Adipocyte (in vitro differentiated cells): ENCODE measurements around the gene ANTXR2.

Source experiments
- DNase-seq: peaks from one replicate; pipeline ENCODE4 v3.0.0-alpha.2; 2015; ENCODE audit warnings: low read depth
- H3K27me3 ChIP-seq: replicated peaks from 2 replicates; pipeline ENCODE4 v1.7.0; 2013; ENCODE audit warnings: mild to moderate bottlenecking, low read length, moderate library complexity; ENCODE audit not compliant: control insufficient read depth, insufficient read depth
- H3K36me3 ChIP-seq: 2 replicates; pipeline ENCODE4 v1.7.0; 2013; ENCODE audit warnings: low read length, mild to moderate bottlenecking, moderate library complexity; ENCODE audit not compliant: control insufficient read depth, insufficient read depth, severe bottlenecking
- H3K4me1 ChIP-seq: 2 replicates; pipeline ENCODE4 v1.7.0; 2013; ENCODE audit warnings: mild to moderate bottlenecking, low read length, moderate library complexity; ENCODE audit not compliant: control insufficient read depth, insufficient read depth
- H3K4me3 ChIP-seq: 2 replicates; pipeline ENCODE4 v1.7.0; 2013; ENCODE audit warnings: mild to moderate bottlenecking, low read length, moderate library complexity
- H3K9ac ChIP-seq: 2 replicates; pipeline ENCODE4 v1.7.0; 2013; ENCODE audit warnings: mild to moderate bottlenecking, low read length, moderate library complexity
- H3K9me3 ChIP-seq: 2 replicates; pipeline ENCODE4 v1.7.0; 2013; ENCODE audit warnings: mild to moderate bottlenecking, low read length, moderate library complexity; ENCODE audit not compliant: control insufficient read depth

ANTXR2 gene

DNA sequence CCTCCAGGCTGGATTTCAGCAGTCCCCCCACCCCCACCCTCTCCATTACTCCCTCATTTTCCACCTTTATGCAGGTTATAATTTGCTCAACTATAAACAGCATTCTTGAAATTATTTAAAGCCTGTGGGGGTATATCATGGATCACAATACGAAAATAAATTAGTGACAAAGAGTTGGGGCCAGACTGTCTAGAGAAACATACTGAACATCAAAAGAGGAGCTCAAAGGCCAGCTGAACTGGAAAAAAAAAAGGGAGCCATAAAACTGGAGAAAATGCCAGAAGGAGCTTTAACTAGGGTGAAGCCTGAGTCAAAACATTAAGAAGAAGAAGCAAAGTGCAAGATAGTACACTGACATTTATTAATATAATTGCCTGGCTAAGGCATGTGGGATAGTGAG, 137.8 kb downstream of the ANTXR2 start:
- Histone ChIP-seq H3K4me1 (peaks cover 2% of the 10 kb centered on the region), H3K36me3 (peaks cover 12% of the 10 kb centered on the region), H3K27me3 (no peaks in the 10 kb centered on the region), H3K9me3 (no peaks in the 10 kb centered on the region), H3K4me3 (no peak overlapping the region), H3K9ac (no peak overlapping the region)
- no peak for DNase-seq

DNA sequence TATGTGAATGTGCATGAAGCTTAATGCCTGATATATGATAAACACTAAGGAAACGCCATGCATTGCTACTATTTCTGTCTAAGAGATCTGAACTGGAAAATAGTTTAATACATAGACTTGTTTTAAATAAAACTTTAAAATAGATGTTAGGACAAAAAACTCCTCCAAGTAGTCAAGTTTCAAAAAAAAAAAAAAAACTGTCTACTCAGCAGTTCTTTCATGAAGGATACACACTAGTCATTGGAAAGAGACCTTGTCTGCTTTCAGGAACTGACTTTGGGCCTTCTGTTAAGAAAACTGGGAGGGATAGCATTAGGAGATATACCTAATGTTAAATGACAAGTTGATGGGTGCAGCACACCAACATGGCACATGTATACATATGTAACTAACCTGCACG, 138.4 kb downstream of the ANTXR2 start:
- Histone ChIP-seq H3K9me3 (no peaks in the 10 kb centered on the region), H3K9ac (no peak overlapping the region), H3K4me3 (no peak overlapping the region), H3K27me3 (no peaks in the 10 kb centered on the region), H3K4me1 (peaks cover 2% of the 10 kb centered on the region), H3K36me3 (peaks cover 16% of the 10 kb centered on the region)
- DNase-seq: no peak

DNA sequence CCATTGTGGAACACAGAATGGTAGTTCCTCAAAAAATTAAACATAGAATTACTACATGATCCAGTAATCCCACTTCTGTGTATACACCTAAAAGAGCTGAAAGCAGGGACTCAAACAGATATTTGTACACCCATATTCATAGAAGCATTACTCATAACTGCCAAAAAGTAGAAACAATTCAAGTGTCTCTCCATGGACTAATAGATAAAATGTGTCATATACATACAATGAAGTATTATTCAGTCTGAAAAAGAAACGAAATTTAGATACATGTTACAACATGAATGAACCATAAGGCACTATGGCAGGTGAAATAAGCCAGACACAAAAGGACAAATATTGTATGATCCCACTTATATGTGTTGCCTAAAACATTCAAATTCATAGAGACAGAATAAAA, 145.1 kb downstream of the ANTXR2 start:
- peaks cover 16% of the 10 kb centered on the region for H3K36me3 ChIP-seq
- no peak overlapping the region for H3K4me3 ChIP-seq
- H3K4me1 ChIP-seq: no peaks in the 10 kb centered on the region
- no peaks in the 10 kb centered on the region for H3K27me3 ChIP-seq
- no peak for DNase-seq
- H3K9ac ChIP-seq: no peak overlapping the region
- H3K9me3 ChIP-seq: no peaks in the 10 kb centered on the region

DNA sequence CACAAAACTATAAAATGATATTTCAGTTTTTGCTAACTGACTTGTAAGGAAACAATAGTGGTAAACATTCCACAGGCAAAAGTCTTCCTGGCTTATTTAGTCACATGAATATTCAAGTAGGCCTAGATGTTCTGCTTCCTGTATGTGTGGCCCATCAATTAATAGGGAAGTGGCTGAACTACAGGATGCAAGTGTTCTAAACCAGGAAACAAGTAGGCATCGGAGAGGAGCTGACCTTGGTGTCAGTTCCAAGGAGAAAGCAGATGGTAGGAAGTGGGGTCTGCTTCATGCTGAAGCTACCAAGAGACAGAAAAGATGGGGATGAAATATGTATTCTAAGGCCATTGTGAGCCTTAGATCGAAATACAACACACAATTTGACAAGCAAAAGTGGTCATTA, 149.7 kb downstream of the ANTXR2 start:
- Histone ChIP-seq H3K9me3 (no peaks in the 10 kb centered on the region), H3K9ac (no peak overlapping the region), H3K27me3 (no peaks in the 10 kb centered on the region), H3K4me1 (no peaks in the 10 kb centered on the region), H3K4me3 (no peak overlapping the region), H3K36me3 (peaks cover 7% of the 10 kb centered on the region)
- no peak for DNase-seq

DNA sequence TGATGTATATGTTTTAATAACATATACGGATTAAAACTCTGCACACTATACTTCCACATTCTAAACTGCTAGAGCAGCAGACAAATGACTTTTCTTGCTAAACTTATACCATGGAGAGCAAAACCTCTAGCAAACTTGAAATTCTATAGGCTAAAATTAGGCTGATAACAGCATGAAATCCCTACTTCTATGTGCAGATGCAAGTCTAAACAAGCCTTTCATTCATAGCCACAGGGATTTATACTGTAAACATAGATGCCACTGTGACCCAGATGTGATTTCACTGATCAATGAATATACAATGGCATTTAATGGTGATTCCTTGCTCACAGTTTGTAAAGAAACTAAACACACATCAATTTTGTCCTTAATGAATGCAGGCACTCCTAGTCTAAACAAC, 151.0 kb downstream of the ANTXR2 start:
- no peak for DNase-seq
- Histone ChIP-seq H3K27me3 (no peaks in the 10 kb centered on the region), H3K4me3 (no peak overlapping the region), H3K36me3 (peaks cover 3% of the 10 kb centered on the region), H3K4me1 (no peaks in the 10 kb centered on the region), H3K9me3 (no peaks in the 10 kb centered on the region), H3K9ac (no peak overlapping the region)

DNA sequence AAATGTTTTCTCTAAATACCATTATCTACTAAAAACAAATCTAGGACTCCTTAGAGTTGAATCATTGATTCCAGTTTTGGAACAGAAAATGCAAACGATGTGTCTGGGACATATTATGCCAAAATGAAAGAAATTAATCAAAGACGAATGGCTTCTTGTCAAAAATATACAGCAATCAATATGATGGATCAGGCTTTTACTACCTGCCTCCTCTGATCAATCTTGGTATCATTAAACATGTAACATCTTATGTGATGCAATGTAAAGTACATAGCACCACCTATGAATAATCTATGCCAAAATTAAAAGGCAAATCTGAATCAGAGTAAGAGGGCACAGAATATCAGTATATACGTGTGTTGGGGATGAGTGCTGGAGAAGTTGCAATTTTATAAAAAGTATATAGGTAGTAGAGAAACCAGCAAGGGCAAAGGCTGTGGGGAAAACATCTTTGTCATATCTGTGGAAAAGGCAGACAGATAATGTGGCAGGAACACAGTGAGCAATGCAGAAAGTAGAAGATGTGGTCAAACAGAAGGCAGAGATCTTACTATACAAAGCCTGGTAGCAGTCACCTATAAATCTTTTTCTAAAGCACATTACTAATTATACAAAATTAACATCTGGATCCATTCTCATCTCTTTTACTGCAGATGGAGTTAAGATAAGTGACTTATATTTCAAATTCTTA, 152.7 kb downstream of the ANTXR2 start:
- Histone ChIP-seq H3K9me3 (no peaks in the 10 kb centered on the region), H3K4me1 (peaks cover under 1% of the 10 kb centered on the region), H3K36me3 (peaks cover 3% of the 10 kb centered on the region), H3K27me3 (no peaks in the 10 kb centered on the region), H3K9ac (no peak overlapping the region), H3K4me3 (no peak overlapping the region)
- DNase-seq: no peak

DNA sequence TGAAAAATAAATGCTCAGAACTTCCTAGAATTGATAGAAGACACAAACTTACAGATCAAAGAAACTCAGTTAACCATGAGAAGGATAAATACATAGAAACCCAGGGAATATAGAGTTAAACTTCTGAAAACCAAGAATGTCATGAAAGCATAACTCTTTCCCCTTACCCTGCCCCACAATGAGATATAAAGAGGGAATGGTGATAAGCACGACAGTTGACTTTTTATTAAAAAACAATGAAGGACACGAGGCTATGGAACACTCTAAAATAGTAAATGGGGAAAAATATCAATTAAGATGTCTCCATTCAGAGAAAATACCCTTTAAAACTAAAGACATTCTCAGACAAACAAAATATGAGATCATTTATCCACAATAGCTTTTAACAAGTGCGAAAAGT, 154.7 kb downstream of the ANTXR2 start:
- H3K4me1 ChIP-seq: peaks cover 21% of the 10 kb centered on the region
- H3K36me3 ChIP-seq: peaks cover 3% of the 10 kb centered on the region
- no peak overlapping the region for H3K4me3 ChIP-seq

DNA sequence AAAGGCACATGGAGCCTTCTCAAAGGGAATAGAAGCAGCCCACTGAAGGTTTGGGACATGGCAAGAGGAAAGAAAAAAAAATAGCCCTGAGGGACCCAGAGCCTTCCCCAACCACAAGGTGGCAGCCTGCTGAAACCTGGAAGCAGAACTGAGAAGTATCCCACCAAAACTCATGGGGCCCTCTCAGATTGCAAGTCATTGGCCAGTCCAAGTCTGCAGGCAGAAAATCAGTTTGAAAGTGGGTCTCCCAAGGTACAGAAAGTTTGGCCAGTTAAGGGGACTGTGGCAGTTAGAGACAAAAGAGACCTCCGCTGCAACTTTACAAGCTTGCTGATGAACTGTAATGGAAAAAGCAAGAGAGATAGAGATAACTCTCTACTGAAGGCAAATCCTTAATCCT, 155.8 kb downstream of the ANTXR2 start:
- peaks cover 26% of the 10 kb centered on the region for H3K4me1 ChIP-seq
- H3K27me3 ChIP-seq: no peaks in the 10 kb centered on the region
- no peak overlapping the region for H3K4me3 ChIP-seq
- peaks cover 3% of the 10 kb centered on the region for H3K36me3 ChIP-seq
- no peak overlapping the region for H3K9ac ChIP-seq
- H3K9me3 ChIP-seq: no peaks in the 10 kb centered on the region
- DNase-seq: peak; percentile 17

More for the DNA sequence above, 154.7 kb downstream of the ANTXR2 start:
- no peak overlapping the region for H3K9ac ChIP-seq
- DNase-seq: no peak
- no peaks in the 10 kb centered on the region for H3K9me3 ChIP-seq
- no peaks in the 10 kb centered on the region for H3K27me3 ChIP-seq

DNA sequence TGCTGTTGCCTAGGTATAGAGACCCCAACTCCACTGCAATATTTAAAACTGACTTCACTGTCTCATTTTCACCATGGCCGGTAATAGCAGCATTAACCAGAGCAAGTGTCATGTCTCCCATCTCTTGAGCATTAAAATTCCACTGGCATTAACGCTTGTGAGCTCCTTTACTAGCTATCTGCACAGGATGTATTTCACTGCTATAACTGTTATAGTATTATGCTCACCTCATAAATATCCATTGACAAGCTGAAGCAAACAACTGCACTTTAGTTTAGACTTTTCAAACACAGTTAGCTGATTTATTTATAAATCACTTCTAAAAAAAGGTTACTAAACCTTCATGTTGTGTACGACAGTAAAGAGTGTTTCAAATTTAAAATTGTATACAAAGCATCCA, 157.8 kb downstream of the ANTXR2 start:
- no peaks in the 10 kb centered on the region for H3K9me3 ChIP-seq
- DNase-seq: no peak
- H3K9ac ChIP-seq: no peak overlapping the region
- H3K4me3 ChIP-seq: no peak overlapping the region
- H3K27me3 ChIP-seq: no peaks in the 10 kb centered on the region
- H3K36me3 ChIP-seq: peaks cover 3% of the 10 kb centered on the region
- peaks cover 26% of the 10 kb centered on the region for H3K4me1 ChIP-seq

DNA sequence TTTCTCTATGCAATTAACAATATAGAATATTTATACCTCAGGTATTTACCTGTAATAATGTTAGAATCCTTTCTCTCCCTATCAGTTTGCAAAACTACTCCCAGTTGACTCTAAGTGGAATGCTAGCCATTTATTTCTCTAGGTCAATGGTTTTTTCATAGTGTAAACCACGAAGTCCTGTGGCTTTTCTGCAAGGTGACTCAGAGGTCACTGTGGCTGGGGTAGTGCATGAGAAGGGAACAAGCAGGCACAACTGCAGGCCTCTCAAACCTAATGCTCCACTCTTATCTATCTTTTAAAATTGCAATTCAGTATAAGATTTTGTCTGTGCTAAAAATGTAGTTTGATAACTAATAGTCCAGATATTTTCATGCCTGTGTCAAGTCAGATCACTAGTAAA, 159.4 kb downstream of the ANTXR2 start:
- no peak overlapping the region for H3K9ac ChIP-seq
- H3K4me1 ChIP-seq: peaks cover 30% of the 10 kb centered on the region
- no peak overlapping the region for H3K4me3 ChIP-seq
- peak; percentile 29 for DNase-seq
- no peaks in the 10 kb centered on the region for H3K27me3 ChIP-seq
- H3K9me3 ChIP-seq: no peaks in the 10 kb centered on the region
- no peaks in the 10 kb centered on the region for H3K36me3 ChIP-seq

DNA sequence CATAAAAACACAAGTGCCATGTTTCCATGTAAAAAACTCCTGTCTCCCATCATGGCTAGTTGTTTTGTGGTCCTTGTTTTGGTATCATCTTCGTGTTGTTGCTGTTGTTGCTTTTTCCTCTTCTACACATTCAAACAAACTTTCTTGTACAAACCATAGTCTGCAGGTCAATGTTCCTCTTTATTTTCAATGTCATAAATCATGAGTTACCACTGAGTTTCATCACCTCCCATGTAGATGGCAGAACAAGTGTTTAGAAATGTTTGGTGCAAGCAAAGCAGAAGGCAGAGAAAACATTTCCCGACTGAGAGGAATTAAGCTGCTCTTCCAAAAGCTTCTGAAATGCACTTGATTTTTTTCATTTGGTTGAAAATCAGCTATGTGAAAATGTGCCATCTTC, 166.0 kb downstream of the ANTXR2 start:
- no peak for DNase-seq
- Histone ChIP-seq H3K9ac (no peak overlapping the region), H3K36me3 (peaks cover 31% of the 10 kb centered on the region), H3K4me3 (no peak overlapping the region), H3K9me3 (no peaks in the 10 kb centered on the region), H3K4me1 (peaks cover 6% of the 10 kb centered on the region), H3K27me3 (no peaks in the 10 kb centered on the region)

DNA sequence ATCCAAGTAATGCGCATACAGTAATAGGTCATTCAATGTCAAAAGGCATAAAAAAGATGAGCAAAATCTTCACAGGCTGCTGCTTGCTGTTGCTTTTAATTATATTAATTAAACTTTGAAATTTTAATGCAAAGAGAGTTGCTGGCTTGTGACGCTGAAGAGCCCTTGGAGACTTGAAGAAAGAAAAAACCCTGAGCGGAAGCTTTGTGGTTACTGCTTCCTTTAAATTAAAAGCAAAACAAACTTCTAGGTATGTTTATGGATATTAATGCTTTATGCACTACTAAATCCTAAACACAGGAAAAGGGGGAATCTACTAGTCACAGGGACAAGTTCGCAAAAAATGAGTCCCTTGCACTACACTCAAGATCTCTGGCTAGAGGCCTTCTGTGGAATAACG, 166.7 kb downstream of the ANTXR2 start:
- Histone ChIP-seq H3K27me3 (no peaks in the 10 kb centered on the region), H3K36me3 (peaks cover 31% of the 10 kb centered on the region), H3K4me3 (no peak overlapping the region), H3K4me1 (peaks cover 6% of the 10 kb centered on the region), H3K9me3 (no peaks in the 10 kb centered on the region), H3K9ac (no peak overlapping the region)
- DNase-seq: no peak
